ENCODE results near the gene TBR1.

Gene TBR1

DNA sequence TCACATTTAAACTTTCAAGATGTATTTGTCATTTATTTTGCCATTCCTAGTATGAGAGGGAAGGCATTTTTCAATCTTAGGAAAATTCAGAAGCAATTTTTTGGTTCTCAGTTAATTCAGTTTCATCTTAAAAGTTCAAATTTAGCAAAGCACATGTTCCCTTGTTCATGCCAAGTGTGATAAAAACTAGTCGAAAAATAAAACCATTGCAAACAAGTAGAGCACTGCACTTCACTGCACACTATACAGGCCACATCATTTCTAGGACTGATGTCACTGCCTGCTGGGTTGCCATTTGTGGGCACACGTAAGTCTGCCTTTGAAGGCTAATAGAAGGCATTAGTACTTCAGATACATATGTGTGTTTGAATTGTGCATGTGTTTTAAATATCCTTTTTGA, 14.3 kb downstream of the TBR1 start:
- peak; percentile 33 for DNase-seq

DNA sequence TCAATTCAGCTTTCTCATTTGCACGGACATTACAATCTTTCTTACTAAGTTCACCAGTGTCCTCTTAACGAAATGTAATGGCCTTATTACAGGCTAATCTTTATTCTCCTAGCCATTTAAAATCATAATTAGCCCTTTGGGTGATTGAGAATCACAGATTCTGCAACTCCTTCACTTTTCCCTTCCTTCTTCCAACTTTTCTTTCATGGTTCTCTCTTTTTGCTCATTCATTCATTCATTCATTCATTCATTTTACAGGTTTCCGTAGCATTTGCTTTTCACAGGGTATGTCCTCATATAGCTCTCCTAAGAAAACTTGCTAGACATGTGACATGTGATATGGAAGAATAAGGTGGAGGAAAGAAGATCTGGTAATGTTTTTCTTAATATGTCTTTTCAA, 16.0 kb downstream of the TBR1 start:
- DNase-seq, result no peak

DNA sequence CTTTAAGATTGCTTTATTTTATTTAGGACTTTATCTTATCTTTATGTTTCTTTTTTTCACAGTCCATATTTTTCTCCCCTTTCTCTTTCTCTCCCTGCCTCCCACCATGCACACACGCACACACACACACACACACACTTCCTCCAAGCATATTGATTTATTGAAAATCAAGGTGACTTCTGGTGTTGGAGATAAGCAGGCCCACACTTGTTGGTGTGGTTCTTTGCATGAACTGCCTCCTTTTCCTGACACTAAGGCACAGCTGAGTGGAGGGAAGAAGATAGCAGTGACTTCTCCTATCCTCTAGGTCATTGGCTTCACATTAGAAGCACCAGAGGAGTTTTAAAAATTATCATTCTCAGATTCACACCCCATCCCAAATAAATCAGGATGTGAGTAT, 18.0 kb downstream of the TBR1 start:
- DNase-seq, result no peak

DNA sequence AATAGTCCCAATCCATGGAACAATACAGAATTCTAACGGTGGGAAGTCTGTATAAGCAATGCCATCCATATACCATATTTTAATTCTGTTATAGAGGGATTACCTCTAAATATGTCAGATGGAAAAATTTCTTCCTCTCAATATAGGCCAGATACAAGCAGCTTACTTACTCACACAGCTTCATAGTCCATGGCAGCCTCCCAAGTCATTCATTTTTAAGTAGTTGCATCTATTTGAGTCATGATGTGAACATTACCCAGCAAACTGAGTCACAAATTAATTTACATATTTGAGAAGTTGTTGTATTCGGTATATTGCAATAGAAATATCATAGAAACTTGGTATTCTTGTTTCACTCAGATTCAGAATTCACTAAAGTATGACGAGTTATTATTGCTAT, 20.3 kb downstream of the TBR1 start:
- no peak for DNase-seq

DNA sequence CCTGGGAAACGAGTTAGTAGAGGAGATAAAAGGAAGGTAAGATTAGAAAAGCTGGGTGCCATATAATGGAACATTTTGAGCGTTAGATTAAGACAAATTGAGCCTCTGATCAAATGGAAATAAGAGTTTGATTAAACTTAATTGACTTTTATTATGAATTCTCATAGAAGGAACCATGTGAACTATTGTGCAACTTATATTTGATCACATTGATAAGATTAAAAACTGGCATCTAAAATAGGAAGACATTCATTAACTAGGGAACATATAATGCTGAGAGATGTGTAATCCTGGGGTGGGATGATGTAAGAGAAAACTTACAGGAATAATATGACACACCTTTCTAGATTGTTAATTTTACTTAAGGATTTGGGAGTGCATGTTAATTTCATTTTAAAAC, 22.5 kb downstream of the TBR1 start:
- no peak for DNase-seq

DNA sequence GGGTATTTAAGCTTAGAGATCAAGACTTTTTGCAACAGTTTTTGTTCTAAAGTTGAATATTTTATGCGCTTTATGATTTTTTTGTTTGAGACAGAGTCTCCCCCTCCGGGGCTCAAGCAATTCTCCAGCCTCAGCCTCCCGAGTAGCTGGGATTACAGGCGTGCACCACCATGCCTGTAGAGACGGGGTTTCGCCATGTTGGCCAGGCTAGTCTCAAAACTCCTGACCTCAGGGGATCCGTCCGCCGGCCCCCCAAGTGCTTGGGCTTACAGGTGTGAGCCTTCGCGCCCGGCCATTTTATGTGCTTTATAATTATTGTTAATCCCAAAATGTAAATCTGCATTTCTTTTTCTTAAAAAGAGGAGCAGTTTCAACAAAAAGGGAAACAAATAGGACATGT, 29.0 kb downstream of the TBR1 start:
- no peak for DNase-seq

DNA sequence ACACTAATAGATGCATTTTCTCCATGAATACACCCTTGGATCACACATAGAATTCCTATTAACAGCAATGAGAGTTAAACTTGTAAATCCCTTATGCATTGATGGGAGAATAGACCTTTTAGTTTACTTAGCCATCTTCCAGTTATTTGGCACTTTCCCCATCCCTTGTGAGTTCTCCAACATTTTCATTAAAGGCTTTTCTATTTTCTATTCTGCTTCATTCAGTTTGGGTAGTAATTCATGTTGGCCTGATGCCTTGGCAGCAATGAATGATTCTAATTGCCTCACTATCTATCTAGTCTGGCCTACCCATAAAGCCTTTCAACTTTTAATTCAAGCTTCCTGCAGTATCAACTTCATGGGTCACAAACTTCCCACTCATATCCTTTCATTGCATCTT, 32.3 kb downstream of the TBR1 start:
- DNase-seq, result no peak

DNA sequence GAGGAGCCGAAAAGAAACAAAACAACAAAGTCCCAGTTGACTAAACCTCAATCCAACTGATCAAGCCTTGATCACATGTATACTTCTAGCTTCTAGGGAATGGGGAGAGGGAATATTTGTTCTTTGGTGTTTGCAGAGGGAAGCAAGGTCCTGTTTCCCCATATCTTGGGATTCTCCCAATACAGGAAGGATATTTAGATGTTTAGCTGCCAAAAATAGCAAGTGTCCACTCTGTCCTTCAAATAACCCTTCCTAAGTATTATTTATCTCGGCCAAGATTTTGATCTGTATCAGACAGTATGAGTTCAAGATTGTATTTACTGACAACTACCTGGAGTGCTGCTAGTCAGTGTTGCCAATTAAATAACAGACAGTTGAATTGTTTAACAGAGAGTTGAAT, 55.5 kb downstream of the TBR1 start:
- no peak for DNase-seq

DNA sequence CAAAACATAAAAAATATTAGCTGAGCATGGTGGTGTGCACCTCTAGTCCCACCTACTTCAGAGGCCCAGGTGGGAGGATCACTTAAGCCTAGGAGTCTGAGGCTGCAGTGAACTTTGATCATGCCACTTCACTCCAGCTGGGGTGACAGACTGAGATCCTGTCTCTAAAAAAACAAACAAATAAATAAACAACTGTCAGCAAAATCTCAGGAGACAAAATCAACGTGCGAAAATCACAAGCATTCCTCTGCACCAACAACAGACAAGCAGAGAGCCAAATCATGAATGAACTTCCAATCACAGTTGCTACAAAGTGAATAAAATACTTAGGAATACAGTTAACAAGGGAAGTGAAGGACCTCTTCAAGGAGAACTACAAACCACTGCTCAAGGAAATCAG, 58.8 kb downstream of the TBR1 start:
- no peak for DNase-seq

Measured in DMS53 (cell line).